ENCODE data around the gene AFP.

GRCh38 chr4:73391774-73392173 lies 44.2 kb upstream of the AFP start:
- TF ChIP-seq ZC3H10 (CRISPR knock-in tag; IDR thresholded peaks at IDR 0.05) = no peak
- no peak for TF ChIP-seq TOX (CRISPR knock-in tag; IDR thresholded peaks at IDR 0.05; ENCODE audit: borderline replicate concordance)
- TF ChIP-seq PPARA (CRISPR knock-in tag; IDR thresholded peaks at IDR 0.05; ENCODE audit: borderline replicate concordance) = no peak
- TF ChIP-seq RARB (CRISPR knock-in tag; IDR thresholded peaks at IDR 0.05) = no peak
- TF ChIP-seq ZNF70 (CRISPR knock-in tag; IDR thresholded peaks at IDR 0.05) = no peak
- TF ChIP-seq OSR1 (CRISPR knock-in tag; IDR thresholded peaks at IDR 0.05) = no peak
- TF ChIP-seq CREB5 (CRISPR knock-in tag; IDR thresholded peaks at IDR 0.05; ENCODE audit: low read depth) = no peak
- TF ChIP-seq ZFP30 (CRISPR knock-in tag; IDR thresholded peaks at IDR 0.05) = no peak
- no peak for TF ChIP-seq GLIS3 (CRISPR knock-in tag; IDR thresholded peaks at IDR 0.05)
- no peak for TF ChIP-seq ZFP3 (CRISPR knock-in tag; IDR thresholded peaks at IDR 0.05)
- no peak for TF ChIP-seq ZNF565 (CRISPR knock-in tag; conservative IDR thresholded peaks at IDR 0.05; ENCODE audit: low read depth)
